NCI-H446 treated with DMSO at 0.1 percent for 48 hours (cell line): ENCODE measurements around the gene OR7A10.

Experiments used
- DNase-seq: peaks from one replicate; lab custom pipeline; 2025; lab: John Stamatoyannopoulos, UW

OR7A10 gene

DNA sequence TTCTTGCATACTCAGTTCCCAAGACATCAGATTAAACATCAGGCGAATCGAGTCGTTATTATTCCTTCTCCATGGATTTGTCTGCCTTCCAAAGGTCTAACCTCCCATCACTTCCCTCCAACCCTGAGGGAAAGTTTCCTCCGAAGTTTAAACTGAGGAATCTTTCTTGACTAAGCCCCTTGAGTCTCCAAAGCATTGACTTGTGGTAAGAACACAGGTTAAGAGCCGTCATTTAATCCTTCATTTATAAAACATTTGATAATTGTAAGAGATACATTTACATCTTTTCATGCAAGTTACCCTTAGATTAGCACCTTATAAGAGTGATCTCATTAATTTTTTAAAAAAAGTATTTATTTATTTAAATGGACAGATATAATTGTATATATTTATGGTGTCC, at the start of gene OR7A10:
Gene OR7A10, minus strand, starts transcription at position 101 of the 400 bp plus-strand sequence. CDS start 7,045 bp downstream, outside the sequence.
- DNase-seq: no peak

DNA sequence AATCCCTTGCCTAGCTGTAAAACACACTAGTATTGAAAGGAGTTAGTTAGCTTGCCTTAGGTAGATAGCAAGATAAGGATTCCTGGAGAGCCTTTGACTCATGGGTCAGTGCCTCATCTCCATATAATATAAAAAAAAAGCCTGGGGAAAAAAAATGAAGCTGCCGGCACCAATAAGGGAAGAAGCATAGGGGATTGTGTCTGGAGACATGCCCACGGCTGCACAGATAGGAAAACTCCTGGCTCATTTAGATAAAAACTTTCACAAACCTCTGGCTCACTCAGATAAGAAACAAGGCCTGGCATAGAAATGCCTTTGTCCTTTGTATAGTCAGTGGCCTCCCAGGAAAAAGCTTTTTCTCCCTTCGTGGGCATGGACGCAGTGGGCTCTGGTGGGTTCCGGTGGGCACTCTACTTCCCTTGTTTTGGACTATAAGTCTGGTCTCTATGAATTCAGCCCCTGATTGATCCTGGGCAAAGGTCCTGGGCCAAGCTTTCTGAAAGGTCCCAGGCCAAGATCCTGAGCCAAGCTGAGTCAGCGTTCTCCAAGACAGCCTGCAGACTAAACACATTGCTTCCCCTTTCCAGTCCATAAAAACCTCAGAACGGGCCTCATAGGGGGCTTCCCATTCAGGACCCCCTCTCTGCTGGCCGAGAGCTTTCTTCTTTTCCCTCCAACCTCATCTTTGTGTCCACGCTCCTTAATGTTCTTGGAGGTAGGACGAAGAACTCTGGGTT, 42.1 kb upstream of the OR7A10 start:
- no peak for DNase-seq

GRCh38 chr19:14889994-14890642, 41.4 kb upstream of the OR7A10 start:
- DNase-seq: no peak

DNA sequence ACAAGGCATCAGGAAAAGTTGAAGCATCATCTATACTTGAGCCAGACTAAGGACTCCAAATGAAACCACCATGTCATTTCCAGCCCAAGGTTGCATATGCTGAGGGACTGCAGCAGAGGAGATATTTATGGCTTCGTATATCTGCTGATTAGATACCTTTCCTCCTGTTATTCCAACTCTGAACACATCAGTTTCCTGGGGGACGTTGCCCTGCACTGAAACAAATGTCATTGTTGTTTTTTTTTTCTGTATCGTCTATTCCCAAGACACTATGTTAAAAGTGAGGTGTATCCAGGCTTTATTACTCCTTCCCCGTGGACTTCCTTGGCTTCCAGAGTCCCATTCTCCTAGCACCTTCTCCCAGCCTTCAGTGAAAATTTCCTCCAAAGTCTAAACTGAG, 37.3 kb upstream of the OR7A10 start, which contains the start of gene OR7A17:
Gene OR7A17, minus strand, starts transcription at position 101 of the 400 bp plus-strand sequence. CDS start 4,777 bp downstream, outside the sequence.
- no peak for DNase-seq

- no peak for DNase-seq
Measured at GRCh38 chr19:14871619-14872230, 23.0 kb upstream of the OR7A10 start.

GRCh38 chr19:14868497-14868896, 19.8 kb upstream of the OR7A10 start:
- no peak for DNase-seq

GRCh38 chr19:14843578-14843977, 5.1 kb downstream of the OR7A10 start:
- no peak for DNase-seq

GRCh38 chr19:14843169-14843568, 5.6 kb downstream of the OR7A10 start:
- DNase-seq: no peak

- no peak for DNase-seq
Measured at GRCh38 chr19:14840206-14840605, 8.5 kb downstream of the OR7A10 start.

- DNase-seq: no peak
Measured at GRCh38 chr19:14837391-14837790, 11.3 kb downstream of the OR7A10 start.

DNA sequence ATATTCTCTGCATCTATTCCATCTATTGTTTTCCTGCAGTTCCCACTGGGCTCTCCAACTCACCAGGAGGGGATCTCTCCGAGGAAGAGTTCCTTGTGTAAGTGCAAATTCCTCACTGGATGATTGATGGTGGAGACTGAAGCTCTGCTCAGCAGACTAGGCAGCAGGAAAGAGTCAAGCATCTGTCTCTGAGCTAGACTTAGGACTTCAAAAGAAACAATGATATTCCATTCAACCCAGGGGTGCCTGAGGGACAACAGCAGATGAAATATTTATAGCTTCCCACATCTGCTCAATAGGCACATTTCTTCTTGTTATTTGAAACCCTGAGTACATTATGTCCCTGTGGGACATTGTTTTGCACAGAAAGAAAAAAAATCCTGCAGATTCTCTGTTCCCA, 13.7 kb downstream of the OR7A10 start, which contains the start of the genes OR7A5 and OR7C1:
Gene OR7A5, minus strand, starts transcription at position 175 of the 400 bp plus-strand sequence. CDS start 6,944 bp downstream, outside the sequence.
Gene OR7C1, minus strand, starts transcription at position 175 of the 400 bp plus-strand sequence. CDS start 35,049 bp downstream, outside the sequence.
- no peak for DNase-seq

- no peak for DNase-seq
Measured at GRCh38 chr19:14830702-14831101, 18.0 kb downstream of the OR7A10 start.

- DNase-seq: no peak
Measured at GRCh38 chr19:14826006-14826405, 22.7 kb downstream of the OR7A10 start.

GRCh38 chr19:14821937-14822336, 26.8 kb downstream of the OR7A10 start:
- no peak for DNase-seq

DNA sequence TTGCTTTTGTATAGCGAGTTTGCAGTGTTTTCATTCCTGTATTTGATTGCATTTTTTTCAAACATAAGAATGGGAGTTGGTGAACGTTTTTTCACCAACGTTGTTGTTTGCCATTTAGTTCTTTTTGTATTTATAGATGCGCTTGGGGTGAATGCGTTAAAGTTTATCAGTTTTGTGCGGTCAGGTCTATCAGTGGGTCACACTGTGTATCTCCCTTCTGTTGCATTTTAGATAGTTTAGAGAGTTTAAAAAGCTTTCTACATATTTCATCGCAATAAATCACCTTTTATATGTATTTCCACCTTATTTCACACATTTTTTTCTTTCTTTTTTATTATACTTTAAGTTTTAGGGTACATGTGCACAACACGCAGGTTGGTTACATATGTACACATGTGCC, 30.1 kb downstream of the OR7A10 start:
- no peak for DNase-seq

DNA sequence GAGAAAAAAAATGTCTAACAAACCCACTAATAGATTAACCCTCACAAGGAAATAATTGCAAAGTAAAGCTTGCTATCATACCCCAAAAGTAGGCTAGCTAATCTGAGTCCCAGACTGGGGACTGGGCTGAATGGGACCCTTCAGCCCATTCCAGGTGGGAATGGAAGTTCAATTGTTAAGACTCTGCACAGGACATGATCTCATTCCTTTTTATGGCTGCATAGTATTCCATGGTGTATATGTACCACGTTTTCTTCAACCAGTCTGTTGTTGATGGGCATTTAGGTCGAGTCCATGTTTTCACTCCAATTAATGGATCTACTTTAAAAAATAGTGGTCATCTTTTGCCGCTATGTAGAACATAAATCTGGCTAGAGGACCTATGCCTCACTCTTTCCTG, 31.7 kb downstream of the OR7A10 start:
- DNase-seq: no peak

DNA sequence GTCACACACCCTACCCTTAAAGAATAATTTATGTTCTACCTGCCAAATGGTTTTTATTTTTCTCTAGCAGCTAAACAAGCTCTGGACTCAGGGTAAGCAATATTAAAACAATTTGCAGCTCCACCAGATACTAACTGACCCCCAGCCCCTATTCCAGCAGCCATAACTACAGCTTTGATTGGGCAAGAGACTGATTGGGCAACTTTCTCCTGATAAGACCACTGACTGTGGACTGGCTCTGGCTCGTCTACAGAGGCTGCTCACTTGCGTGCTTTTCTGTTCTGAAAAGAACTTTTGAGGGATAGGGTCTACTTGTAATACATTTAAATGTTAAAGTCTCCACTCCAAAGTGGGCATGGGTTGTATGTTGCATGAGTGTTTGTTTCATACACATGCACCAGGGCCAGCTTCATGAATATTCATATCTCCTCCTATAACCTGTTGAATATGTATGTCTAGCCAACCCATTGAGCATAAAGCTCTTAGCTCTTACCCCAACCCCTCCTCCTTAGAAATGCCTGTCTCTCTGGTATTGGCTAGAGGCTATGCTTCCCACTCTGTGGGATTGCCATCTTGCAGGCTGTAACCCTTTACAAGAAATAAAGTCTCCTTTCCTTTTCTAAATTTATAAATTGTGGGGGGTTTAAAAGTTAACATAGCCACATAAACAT, 33.6 kb downstream of the OR7A10 start:
- DNase-seq: no peak

DNA sequence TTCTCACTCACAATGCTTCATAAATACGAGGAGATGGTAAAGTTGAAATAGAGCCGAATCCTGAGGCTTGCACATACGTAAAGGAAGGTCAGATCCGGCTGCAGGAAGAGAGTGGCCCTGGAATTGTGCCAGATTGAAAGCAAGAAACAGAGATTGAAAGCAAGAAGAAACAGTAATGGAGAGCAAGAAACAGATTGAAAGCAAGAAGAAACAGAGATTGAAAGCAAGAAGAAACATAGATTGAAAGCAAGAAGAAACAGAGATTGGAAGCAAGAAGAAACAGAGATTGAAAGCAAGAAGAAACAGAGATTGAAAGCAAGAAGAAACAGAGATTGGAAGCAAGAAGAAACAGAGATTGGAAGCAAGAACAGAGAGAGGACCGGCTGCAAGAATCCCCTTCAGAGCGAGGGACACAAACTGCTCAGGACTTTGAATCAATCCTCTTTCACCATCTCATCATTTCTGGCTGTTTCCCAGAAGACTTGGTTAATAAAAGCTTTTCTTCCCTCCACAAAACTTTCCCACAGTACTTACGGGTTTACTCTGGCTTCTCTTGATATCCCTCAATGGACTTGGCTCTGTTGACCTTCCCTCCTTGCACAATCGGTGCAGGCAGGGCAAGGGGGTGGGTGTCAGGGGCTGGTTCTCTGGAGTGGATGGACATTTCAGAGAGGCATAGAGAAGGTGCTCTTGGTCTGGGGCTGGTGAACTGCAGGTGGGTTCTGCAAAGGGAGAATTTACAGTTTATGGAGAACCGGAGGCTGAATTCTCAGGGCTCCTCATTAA, 39.3 kb downstream of the OR7A10 start:
- no peak for DNase-seq

DNA sequence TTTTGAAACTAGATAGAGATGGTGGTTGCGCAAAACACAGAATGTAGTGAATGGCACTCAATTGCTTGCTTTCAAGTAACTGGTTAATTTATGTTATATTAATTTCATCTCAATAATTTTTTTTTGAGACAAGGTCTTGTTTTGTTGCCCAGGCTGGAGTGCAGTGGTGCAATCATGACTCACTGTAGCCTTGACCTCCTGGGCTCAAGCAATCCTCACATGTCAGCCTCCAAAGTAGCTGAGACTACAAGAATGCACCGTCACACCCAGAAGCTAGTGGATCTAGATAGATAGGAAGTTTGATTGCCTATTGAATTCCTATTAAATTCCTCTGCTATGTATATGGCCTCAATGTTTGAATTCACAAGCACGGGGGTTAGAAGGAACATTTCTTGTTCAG, 44.0 kb downstream of the OR7A10 start:
- no peak for DNase-seq

- DNase-seq: no peak
Measured at GRCh38 chr19:14798760-14799159, 50.0 kb downstream of the OR7A10 start.

GRCh38 chr19:14796021-14796420, 52.7 kb downstream of the OR7A10 start:
- DNase-seq: no peak
